K562 (cell line): ENCODE results near the gene CPVL.

Source experiments
- CREM ChIP-seq: IDR thresholded peaks from 2 replicates; pipeline ENCODE4 v1.6.1; 2014; ENCODE audit warnings: antibody characterized with exemption, low read depth
- FOXM1 ChIP-seq, 2 experiments: fragments of 450-650 bp in 1 of 2; sonication (generic) in 1 of 2; formaldehyde crosslinking in 1 of 2; IDR thresholded peaks; 2 replicates each; pipeline versions ENCODE4 v1.6.1 to v1.9.0; 2017 to 2022; ENCODE audit warnings: low read depth in 2 of 2, mild to moderate bottlenecking in 2 of 2, missing genetic modification reagents in 1 of 2, moderate library complexity in 1 of 2
- KDM5B ChIP-seq: fragments of 200-600 bp; sonication (generic); IDR thresholded peaks from 2 replicates; pipeline ENCODE4 v1.6.1; 2012; ENCODE audit warnings: low read depth, mild to moderate bottlenecking, moderate library complexity, low read length, control low read depth, inconsistent platforms; ENCODE audit not compliant: insufficient replicate concordance
- KLF1 ChIP-seq: fragments of 450-650 bp; IDR thresholded peaks from 2 replicates; pipeline ENCODE4 v1.6.1; 2016; ENCODE audit warnings: missing genetic modification characterization, missing compliant biosample characterization
- NR1H2 ChIP-seq: sonication (generic); formaldehyde crosslinking; IDR thresholded peaks from 2 replicates; pipeline ENCODE4 v1.4.0; 2020; ENCODE audit warnings: mild to moderate bottlenecking, missing genetic modification reagents
- RAD21 ChIP-seq, 2 experiments: fragments of 250-450 bp in 1 of 2; fragments of 450-650 bp in 1 of 2; sonication (Bioruptor Pico) in 1 of 2; formaldehyde crosslinking in 1 of 2; IDR thresholded peaks in 1 of 2; conservative IDR thresholded peaks in 1 of 2; 2 replicates each; pipeline versions ENCODE4 v1.4.0 to v1.8.0; 2020 to 2022; ENCODE audit warnings: mild to moderate bottlenecking in 2 of 2, moderate library complexity in 1 of 2
- SMAD3 ChIP-seq: fragments of 450-650 bp; formaldehyde crosslinking; conservative IDR thresholded peaks from 2 replicates; pipeline ENCODE4 v1.4.0; 2020; ENCODE audit warnings: mild to moderate bottlenecking
- TF ChIP-seq, protein P1 (sequence below), 3 experiments: IDR thresholded peaks in 2 of 3; conservative IDR thresholded peaks in 1 of 3; 2 replicates each; pipeline ENCODE4 v1.5.1; 2011 to 2012; ENCODE audit warnings: low read length in 3 of 3, mild to moderate bottlenecking in 3 of 3, control low read depth in 2 of 3, improper control_type of control experiment in 1 of 3, inconsistent platforms in 1 of 3, low read depth in 1 of 3, mixed read lengths in 1 of 3, moderate library complexity in 1 of 3; ENCODE audit not compliant: insufficient read depth in 2 of 3

DNA sequence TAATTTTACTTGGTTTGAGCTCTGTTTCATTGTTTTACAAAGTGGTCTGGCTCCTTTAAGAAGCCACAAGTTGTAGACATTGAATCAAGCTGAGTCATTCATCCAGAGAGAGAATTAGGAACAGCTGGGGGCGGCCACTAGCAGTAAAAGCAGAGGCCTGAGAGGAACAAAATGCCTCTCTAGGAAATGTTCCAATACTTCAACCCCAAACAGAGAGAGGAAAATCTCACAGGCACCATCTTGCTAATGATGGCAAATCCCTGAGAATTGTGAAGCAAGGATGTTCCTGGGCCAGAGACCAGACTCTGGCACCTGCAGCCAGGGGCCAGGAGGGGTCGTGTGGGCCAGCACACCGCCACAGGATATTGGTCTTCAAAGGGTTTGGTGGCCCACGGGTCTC is 161.7 kb downstream of the CPVL start:
- TF ChIP-seq FOXM1 (IDR thresholded peaks at IDR 0.05; ENCODE audit: low read depth) (no peak), FOXM1 (CRISPR knock-in tag; IDR thresholded peaks at IDR 0.05; ENCODE audit: low read depth) (no peak), SMAD3 (CRISPR knock-in tag) (no peak), RAD21 (CRISPR knock-in tag; conservative IDR thresholded peaks at IDR 0.05 in 1 of 2, IDR thresholded peaks at IDR 0.05 in 1 of 2) (no peak), KDM5B (no peak), CREM (no peak), NR1H2 (CRISPR knock-in tag) (no peak), KLF1 (tag) (no peak)
- TF ChIP-seq, protein P1, sequence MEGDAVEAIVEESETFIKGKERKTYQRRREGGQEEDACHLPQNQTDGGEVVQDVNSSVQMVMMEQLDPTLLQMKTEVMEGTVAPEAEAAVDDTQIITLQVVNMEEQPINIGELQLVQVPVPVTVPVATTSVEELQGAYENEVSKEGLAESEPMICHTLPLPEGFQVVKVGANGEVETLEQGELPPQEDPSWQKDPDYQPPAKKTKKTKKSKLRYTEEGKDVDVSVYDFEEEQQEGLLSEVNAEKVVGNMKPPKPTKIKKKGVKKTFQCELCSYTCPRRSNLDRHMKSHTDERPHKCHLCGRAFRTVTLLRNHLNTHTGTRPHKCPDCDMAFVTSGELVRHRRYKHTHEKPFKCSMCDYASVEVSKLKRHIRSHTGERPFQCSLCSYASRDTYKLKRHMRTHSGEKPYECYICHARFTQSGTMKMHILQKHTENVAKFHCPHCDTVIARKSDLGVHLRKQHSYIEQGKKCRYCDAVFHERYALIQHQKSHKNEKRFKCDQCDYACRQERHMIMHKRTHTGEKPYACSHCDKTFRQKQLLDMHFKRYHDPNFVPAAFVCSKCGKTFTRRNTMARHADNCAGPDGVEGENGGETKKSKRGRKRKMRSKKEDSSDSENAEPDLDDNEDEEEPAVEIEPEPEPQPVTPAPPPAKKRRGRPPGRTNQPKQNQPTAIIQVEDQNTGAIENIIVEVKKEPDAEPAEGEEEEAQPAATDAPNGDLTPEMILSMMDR (IDR thresholded peaks at IDR 0.05 in 2 of 3, conservative IDR thresholded peaks at IDR 0.05 in 1 of 3; ENCODE audit: insufficient read depth in 2 of 3, low read depth in 1 of 3, low read length in 3 of 3) = no peak
